ENCODE data around the gene STXBP1. TPM values are rescaled to one million over a fixed set of nuclear protein-coding genes. Genes with fewer than 3 reads are reported as not detected.
A peak's percentile ranks its signal among the peaks of the same experiment; 100 is the strongest.

STXBP1 gene
- total and polyA plus RNA-seq, 2 donors (not counting 3 experiments of a cell fraction or from before 2014, with no cell fraction given): 18.8 to 51.3 TPM

- H3K4me2 ChIP-seq (ENCODE audit: insufficient read depth, low read length): peak overlapping the region; percentile 35
- FAIRE-seq (peak; percentile 98), DNase-seq (ENCODE audit: low read depth, low spot score) (peak; percentile 90)
- H3K27me3 ChIP-seq (ENCODE audit: control insufficient read depth in 2 of 2, insufficient read depth in 2 of 2, low read length in 2 of 2): no peaks in the 10 kb centered on the region
- H3K9me1 ChIP-seq (replicated peaks; ENCODE audit: control insufficient read depth, extremely low read depth, insufficient read depth, low read length): no peaks in the 10 kb centered on the region
- H3K4me3 ChIP-seq (replicated peaks in 1 of 3; ENCODE audit: insufficient read depth in 1 of 3, low read depth in 1 of 3, low read length in 3 of 3): no peak overlapping the region
- H3K4me1 ChIP-seq (ENCODE audit: control insufficient read depth, extremely low read depth, insufficient read depth, low read length): peaks cover 65% of the 10 kb centered on the region
- BruUV-seq (replicated peaks): no TSS peak
- H3K79me2 ChIP-seq (ENCODE audit: control insufficient read depth, insufficient read depth, low read length): peaks cover 86% of the 10 kb centered on the region
- TF ChIP-seq JUN (IDR thresholded peaks at IDR 0.05; ENCODE audit: borderline replicate concordance, insufficient read depth, insufficient read length, low read depth): no peak
- no peak for TF ChIP-seq EZH2 (IDR thresholded peaks at IDR 0.05; ENCODE audit: borderline replicate concordance, low read depth, low read length, severe bottlenecking)
- TF ChIP-seq GATA2 (IDR thresholded peaks at IDR 0.05; ENCODE audit: insufficient read depth, insufficient read length, low read depth, low read length): peak; percentile 33
- peak; percentile 60 for TF ChIP-seq MYC (IDR thresholded peaks at IDR 0.05; ENCODE audit: low read depth, low read length)
- TF ChIP-seq FOS (IDR thresholded peaks at IDR 0.05; ENCODE audit: borderline replicate concordance, insufficient read depth, low read length): peak; percentile 65
- peak; percentile 32 for TF ChIP-seq POLR2A (IDR thresholded peaks at IDR 0.05; ENCODE audit: low read depth, low read length)
- TF ChIP-seq CTCF (IDR thresholded peaks at IDR 0.05; ENCODE audit: extremely low read depth in 1 of 2, insufficient read depth in 1 of 2, low read depth in 1 of 2, low read length in 2 of 2): peak in 1 of 2 donors; percentile 22
- TF ChIP-seq POLR2AphosphoS5 (IDR thresholded peaks at IDR 0.05; ENCODE audit: insufficient read depth, low read depth, low read length): peak; percentile 38
- no peaks in the 10 kb centered on the region for H3K9me3 ChIP-seq (replicated peaks; ENCODE audit: control insufficient read depth, insufficient read depth, low read length)
- dilution Hi-C loops (cut with MboI; ENCODE audit: extremely low pct_ligation_motif_present, low sequenced_read_pairs): no loop called here
- H3K27ac ChIP-seq (ENCODE audit: insufficient read depth, low read depth, low read length): peak overlapping the region; percentile 85
- ChIA-PET POLR2A (no interaction called here), CTCF (interaction anchor here (1.6 to 2.1 kb wide), 4 partner anchors 16 to 172 kb away, joined by 6 to 10 read pairs (median 9); partner anchors contain the start of gene TOR2A)
- intact Hi-C loops (cut with micrococcal nuclease): loop anchor here (1.0 to 2.0 kb wide), 2 partner anchors 16 to 42 kb away; no protein-coding TSS in a partner anchor
- H3K9ac ChIP-seq (replicated peaks; ENCODE audit: extremely low read depth, insufficient read depth, low read length): peak overlapping the region; percentile 40
- H3K36me3 ChIP-seq (ENCODE audit: control insufficient read depth in 2 of 2, extremely low read depth in 1 of 2, insufficient read depth in 2 of 2, low read length in 2 of 2): peaks cover 8 to 9% of the 10 kb centered on the region in 2 experiments
- no peaks in the 10 kb centered on the region for H4K20me1 ChIP-seq (replicated peaks; ENCODE audit: control insufficient read depth, extremely low read depth, insufficient read depth, low read length)
- no peak overlapping the region for H2AFZ ChIP-seq (ENCODE audit: low read depth, low read length)
Measured at GRCh38 chr9:127562841-127563401, 49.2 kb upstream of the STXBP1 start.

Measured in endothelial cell of umbilical vein (primary cell).